HG02588 (cell line): ENCODE results near the gene C2orf76.
"Not testable (repeated sequence)": the region's sequence is repeated elsewhere in the genome, so short reads cannot be mapped to it uniquely, and the experiment has no call there.

Experiments used
- ATAC-seq: cut with Tn5 transposase; IDR thresholded peaks from one replicate; pipeline ENCODE4 v1.9.1; 2021; ENCODE audit warnings: mild to moderate bottlenecking, moderate library complexity; ENCODE audit not compliant: unreplicated experiment

Gene C2orf76

GRCh38 chr2:119377993-119378345 lies 11.3 kb upstream of the C2orf76 start:
- no peak for ATAC-seq

DNA sequence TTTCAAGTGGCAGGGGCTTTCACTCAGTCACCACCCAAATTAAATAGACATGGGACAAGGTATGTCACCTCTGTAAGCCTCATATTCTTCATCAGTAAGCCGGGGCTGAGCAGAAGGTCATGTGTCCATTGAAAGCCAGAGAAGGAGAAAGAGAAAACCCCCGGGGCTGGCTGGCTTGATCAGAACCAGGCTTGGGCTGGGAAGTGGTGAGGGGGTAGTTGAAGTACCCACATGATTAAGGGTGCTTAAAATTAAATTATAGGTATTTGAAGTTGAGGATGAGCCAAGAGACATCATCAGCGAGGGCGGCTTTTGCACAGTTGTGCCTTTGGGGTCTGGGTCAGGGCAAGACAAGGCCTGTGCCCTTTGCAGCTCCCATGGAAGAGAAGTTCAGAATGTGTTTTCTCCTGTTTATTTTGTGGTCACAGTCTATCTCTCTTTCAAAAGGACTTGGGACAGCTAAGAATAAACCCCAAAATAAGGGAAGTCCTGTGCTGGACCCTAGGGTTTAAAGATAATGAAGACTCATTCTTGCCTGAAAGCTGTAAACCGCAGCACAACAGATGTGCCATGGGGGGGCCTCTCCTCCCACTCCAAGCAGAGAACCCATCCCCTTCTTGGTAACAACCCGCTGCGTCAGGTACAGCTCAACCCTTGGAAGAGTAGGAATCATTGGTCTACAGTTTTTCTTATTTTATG lies 10.8 kb upstream of the C2orf76 start:
- no peak for ATAC-seq

DNA sequence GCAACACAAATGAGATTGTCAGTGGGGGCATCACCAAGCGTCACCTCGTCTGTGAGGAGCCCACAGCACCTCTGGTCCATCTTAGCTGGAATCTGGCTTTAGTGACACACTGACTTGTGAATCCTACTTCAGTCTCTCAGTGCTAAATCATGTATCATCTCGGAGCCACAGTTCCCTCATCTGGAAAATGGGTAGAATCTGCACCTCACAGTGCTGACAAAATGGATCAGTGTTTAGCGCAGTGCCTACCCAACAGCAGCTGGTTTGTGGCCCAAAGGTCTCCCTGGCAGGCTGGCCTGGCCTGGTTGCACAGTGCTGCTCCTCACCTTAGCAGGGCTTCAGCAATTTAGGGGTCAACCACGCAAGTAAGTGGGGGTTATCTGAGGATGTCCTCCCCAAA lies 10.2 kb upstream of the C2orf76 start:
- no peak for ATAC-seq

- not testable (repeated sequence) for ATAC-seq
Measured at GRCh38 chr2:119376406-119376805, 9.8 kb upstream of the C2orf76 start.

- ATAC-seq = not testable (repeated sequence)
Measured at GRCh38 chr2:119373907-119374745, 7.5 kb upstream of the C2orf76 start.

GRCh38 chr2:119372778-119373568 lies 6.3 kb upstream of the C2orf76 start:
- no peak for ATAC-seq

GRCh38 chr2:119371111-119371510 lies 4.5 kb upstream of the C2orf76 start:
- ATAC-seq = no peak

GRCh38 chr2:119369845-119370244 lies 3.2 kb upstream of the C2orf76 start:
- no peak for ATAC-seq

GRCh38 chr2:119367472-119368099 lies 952 bp upstream of the C2orf76 start:
- ATAC-seq = peak; percentile 31

GRCh38 chr2:119366161-119366648 lies 429 bp downstream of the C2orf76 start:
- no peak for ATAC-seq

- ATAC-seq = no peak
Measured at GRCh38 chr2:119365436-119365835, 1.2 kb downstream of the C2orf76 start.

DNA sequence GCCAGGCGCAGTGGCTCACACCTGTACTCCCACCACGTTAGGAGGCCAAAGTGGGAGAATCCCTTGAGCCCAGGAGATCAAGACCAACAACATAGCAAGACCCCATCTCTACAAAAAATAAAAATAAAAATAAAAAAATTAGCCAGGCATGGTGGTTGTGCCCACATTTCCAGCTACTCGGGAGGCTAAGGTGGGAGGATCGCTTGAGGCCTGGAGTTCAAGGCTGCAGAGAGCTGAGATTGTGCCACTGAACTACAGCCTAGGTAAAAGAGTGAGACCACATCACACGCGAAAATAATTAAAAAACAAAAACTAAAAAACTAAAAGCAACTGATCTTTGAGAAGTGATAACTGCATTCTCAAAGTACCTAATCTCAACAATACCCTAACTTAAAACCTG lies 1.8 kb downstream of the C2orf76 start:
- ATAC-seq = no peak

DNA sequence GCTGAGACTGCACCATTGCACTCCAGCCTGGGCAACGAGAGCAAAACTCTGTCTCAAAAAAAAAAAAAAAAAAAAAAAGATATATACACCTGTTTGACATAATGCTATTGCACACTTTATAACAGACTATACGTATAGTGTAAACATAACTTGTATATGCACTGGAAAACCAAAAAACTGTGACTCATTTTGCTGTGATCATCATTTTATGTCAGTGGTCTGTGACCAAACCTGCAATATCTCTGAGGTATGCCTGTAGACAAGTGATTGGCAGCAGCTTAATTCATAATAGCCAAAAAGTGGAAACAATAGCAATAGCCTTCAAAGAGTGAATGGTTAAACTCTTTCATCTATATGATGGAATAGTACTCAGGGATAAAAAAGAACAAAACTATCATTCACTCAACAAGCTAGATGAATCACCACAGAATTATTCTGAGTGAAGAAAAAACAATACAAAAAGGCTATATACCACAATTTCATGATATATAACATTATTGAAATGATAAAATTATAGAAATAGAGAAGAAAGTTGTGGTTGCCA lies 6.1 kb downstream of the C2orf76 start:
- ATAC-seq = no peak

- ATAC-seq = no peak
Measured at GRCh38 chr2:119359774-119360173, 6.9 kb downstream of the C2orf76 start.

DNA sequence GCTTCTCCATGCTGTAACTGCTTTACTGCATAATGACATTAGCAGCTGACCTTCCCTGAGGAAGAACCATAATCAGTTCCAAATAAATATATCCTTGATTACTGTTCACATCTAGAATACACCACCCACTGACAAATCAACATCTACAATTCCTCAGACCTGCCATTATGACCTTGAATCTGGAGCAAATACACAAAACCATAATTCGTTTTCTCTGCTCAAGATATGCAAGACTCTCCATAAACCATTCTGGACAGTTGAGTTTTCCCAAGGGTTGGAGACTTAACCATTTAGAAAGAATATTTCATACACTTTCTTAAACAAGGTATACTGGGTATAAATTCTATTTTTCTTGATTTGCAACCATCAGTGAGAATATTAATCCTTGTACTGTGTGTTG lies 11.8 kb downstream of the C2orf76 start:
- no peak for ATAC-seq

- ATAC-seq = peak; percentile 95
Measured at GRCh38 chr2:119352357-119352756, 14.3 kb downstream of the C2orf76 start.

GRCh38 chr2:119350311-119350998 lies 16.2 kb downstream of the C2orf76 start:
- no peak for ATAC-seq

- no peak for ATAC-seq
Measured at GRCh38 chr2:119349289-119349688, 17.3 kb downstream of the C2orf76 start.

- no peak for ATAC-seq
Measured at GRCh38 chr2:119341684-119342083, 24.9 kb downstream of the C2orf76 start.

GRCh38 chr2:119339562-119339923 lies 27.1 kb downstream of the C2orf76 start:
- no peak for ATAC-seq
